Caco-2 (cell line): ENCODE measurements around the gene RSPO1. TPM values are rescaled to one million over a fixed set of nuclear protein-coding genes. Genes with fewer than 3 reads are reported as not detected.

Experiments used
- BruUV-seq: library from RNA; stranded (reverse); fragments of 400-500 nt; replicated peaks from 2 replicates; lab custom pipeline; 2021; lab: Mats Ljungman, UMichigan
- CTCF ChIA-PET: fragments of 300-600 bp; sonication (Branson Sonifier 250); formaldehyde crosslinking; loops from one replicate; lab custom pipeline; 2022; ENCODE audit warnings: antibody characterized with exemption; lab: Charles Lee
- POLR2A ChIA-PET: fragments of 300-600 bp; sonication (Branson Sonifier 250); formaldehyde crosslinking; loops from one replicate; lab custom pipeline; 2022; ENCODE audit warnings: antibody characterized with exemption; lab: Charles Lee
- DNase-seq, 2 experiments: peaks; one replicate each; pipeline versions ENCODE4 v3.0.0 to v3.0.0-alpha.2; 2020 to 2022
- H3K27me3 ChIP-seq: replicated peaks from 2 replicates; pipeline ENCODE4 v1.6.0; 2011; ENCODE audit warnings: low read length; ENCODE audit not compliant: control insufficient read depth, insufficient read depth
- H3K36me3 ChIP-seq: 2 replicates; pipeline ENCODE4 v1.5.1; 2011; ENCODE audit warnings: low read length; ENCODE audit not compliant: control insufficient read depth, insufficient read depth
- H3K4me1 ChIP-seq: fragments of 250-450 bp; sonication (Bioruptor Pico); 2 replicates; pipeline ENCODE4 v1.5.1; 2020; ENCODE audit warnings: mild to moderate bottlenecking
- H3K4me3 ChIP-seq: 2 replicates; pipeline ENCODE4 v1.5.1; 2011; ENCODE audit warnings: low read depth, mild to moderate bottlenecking, control low read depth, low read length
- H3K9me3 ChIP-seq: fragments of 250-450 bp; sonication (Bioruptor Pico); 2 replicates; pipeline ENCODE4 v1.5.1; 2020; ENCODE audit warnings: mild to moderate bottlenecking, moderate library complexity
- H3K27ac Mint-ChIP-seq: one replicate; pipeline ENCODE4 v1.8.0; 2022; ENCODE audit warnings: mixed read lengths; ENCODE audit not compliant: unreplicated experiment
- H3K27me3 Mint-ChIP-seq: one replicate; pipeline ENCODE4 v1.8.0; 2022; ENCODE audit warnings: mixed read lengths; ENCODE audit not compliant: insufficient read depth, unreplicated experiment
- H3K36me3 Mint-ChIP-seq: one replicate; pipeline ENCODE4 v1.8.0; 2022; ENCODE audit warnings: mild to moderate bottlenecking, mixed read lengths; ENCODE audit not compliant: insufficient read depth, unreplicated experiment
- H3K4me1 Mint-ChIP-seq: one replicate; pipeline ENCODE4 v1.8.0; 2022; ENCODE audit warnings: low read depth, mixed read lengths; ENCODE audit not compliant: unreplicated experiment
- H3K4me3 Mint-ChIP-seq: one replicate; pipeline ENCODE4 v1.8.0; 2022; ENCODE audit warnings: mild to moderate bottlenecking, moderate library complexity, mixed read lengths; ENCODE audit not compliant: unreplicated experiment
- H3K9me3 Mint-ChIP-seq: one replicate; pipeline ENCODE4 v1.8.0; 2022; ENCODE audit warnings: mixed read lengths; ENCODE audit not compliant: unreplicated experiment
- intact Hi-C: fragments of 100-400 bp; cut with micrococcal nuclease; formaldehyde crosslinking; loops from one replicate; pipeline ENCODE4 v1.10.0; 2022; ENCODE audit not compliant: unreplicated experiment
- total RNA-seq: library from RNA; stranded (reverse); gene quantifications from 2 replicates; pipeline ENCODE4 v1.2.3, GENCODE V29; 2022
- TF ChIP-seq, protein P1 (sequence below), 2 experiments: fragments of 200-600 bp in 1 of 2; IDR thresholded peaks; 1 replicate in 1 of 2; 2 replicates in 1 of 2; pipeline versions ENCODE4 v1.5.1 to v1.8.0; 2011 to 2022; ENCODE audit warnings: antibody characterized with exemption in 1 of 2, control low read depth in 1 of 2, inconsistent platforms in 1 of 2, low read depth in 1 of 2, low read length in 1 of 2, mild to moderate bottlenecking in 1 of 2, moderate library complexity in 1 of 2; ENCODE audit not compliant: insufficient read depth in 1 of 2, severe bottlenecking in 1 of 2, unreplicated experiment in 1 of 2

RSPO1 gene
- total RNA-seq, 1 experiment from 2014 or later: not detected

DNA sequence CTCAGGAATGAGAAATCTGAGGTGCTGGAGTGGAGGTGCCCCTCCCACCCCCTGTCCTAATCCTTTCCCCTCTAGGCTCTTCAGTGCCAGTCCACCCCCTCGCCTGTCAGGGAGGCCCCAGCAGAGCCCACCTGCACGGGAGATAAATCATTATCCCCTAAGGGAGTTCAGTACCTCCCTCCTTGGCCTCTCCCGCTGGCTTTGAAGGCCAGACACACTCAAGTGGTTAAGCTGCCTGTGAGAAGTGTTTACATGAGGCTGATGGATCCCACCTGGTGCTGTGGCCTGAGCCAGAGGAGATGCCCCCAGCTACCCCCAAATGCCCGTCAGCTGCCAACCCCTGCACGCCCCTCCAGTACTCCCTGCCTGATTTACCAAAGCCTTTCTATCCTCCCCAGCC lies 3.7 kb downstream of the RSPO1 start:
- Mint-ChIP-seq H3K27me3 (peaks cover 27% of the 10 kb centered on the region), H3K4me3 (no peak overlapping the region), H3K4me1 (no peaks in the 10 kb centered on the region), H3K36me3 (no peaks in the 10 kb centered on the region), H3K27ac (no peak overlapping the region), H3K9me3 (no peaks in the 10 kb centered on the region)
- Histone ChIP-seq H3K36me3 (no peaks in the 10 kb centered on the region), H3K9me3 (no peaks in the 10 kb centered on the region), H3K4me1 (0 out of 2 replicates have a peak, but pooled peaks cover 5% of the 10 kb centered on the region), H3K4me3 (no peak overlapping the region), H3K27me3 (peaks cover 2% of the 10 kb centered on the region; the same call in 1 of the 2 replicates)
- no peak for DNase-seq
- CTCF ChIA-PET: no interaction called here
- no TSS peak for BruUV-seq
- POLR2A ChIA-PET: no interaction called here
- intact Hi-C loops: no loop called here
- TF ChIP-seq, protein P1, sequence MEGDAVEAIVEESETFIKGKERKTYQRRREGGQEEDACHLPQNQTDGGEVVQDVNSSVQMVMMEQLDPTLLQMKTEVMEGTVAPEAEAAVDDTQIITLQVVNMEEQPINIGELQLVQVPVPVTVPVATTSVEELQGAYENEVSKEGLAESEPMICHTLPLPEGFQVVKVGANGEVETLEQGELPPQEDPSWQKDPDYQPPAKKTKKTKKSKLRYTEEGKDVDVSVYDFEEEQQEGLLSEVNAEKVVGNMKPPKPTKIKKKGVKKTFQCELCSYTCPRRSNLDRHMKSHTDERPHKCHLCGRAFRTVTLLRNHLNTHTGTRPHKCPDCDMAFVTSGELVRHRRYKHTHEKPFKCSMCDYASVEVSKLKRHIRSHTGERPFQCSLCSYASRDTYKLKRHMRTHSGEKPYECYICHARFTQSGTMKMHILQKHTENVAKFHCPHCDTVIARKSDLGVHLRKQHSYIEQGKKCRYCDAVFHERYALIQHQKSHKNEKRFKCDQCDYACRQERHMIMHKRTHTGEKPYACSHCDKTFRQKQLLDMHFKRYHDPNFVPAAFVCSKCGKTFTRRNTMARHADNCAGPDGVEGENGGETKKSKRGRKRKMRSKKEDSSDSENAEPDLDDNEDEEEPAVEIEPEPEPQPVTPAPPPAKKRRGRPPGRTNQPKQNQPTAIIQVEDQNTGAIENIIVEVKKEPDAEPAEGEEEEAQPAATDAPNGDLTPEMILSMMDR (IDR thresholded peaks at IDR 0.05; ENCODE audit: insufficient read depth in 1 of 2, low read depth in 1 of 2, low read length in 1 of 2, severe bottlenecking in 1 of 2, unreplicated experiment in 1 of 2): no peak

DNA sequence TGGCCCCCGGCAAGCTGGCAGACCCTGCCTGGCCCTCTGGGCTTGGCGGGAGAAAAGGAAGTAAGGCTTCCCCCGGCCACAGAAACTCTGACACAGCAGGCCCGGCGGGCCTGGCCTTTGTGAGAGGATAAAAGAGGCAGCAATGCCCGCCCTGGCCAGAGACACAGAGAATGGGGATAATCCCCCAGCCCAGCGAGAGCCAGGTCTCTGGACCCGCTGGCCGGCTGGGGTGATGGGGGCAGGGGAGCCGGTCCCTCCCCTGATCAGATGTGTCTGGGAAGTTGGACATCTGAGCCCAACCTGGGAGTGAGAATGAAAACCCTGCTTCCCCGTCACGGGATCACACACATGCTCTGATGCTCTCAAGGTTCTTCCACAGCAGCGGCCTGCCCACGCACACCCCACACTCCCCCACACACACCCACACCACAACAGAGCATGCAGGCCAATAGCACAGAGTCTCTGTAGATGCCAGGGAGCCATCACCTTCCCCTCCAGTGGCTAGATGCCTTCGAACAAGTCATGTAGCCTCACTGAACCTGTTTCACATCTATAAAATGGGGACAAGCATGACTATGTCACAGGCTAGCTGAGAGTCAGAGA lies 4.2 kb downstream of the RSPO1 start:
- Histone ChIP-seq H3K4me3 (no peak overlapping the region), H3K27me3 (peaks cover 2% of the 10 kb centered on the region; the same call in 1 of the 2 replicates), H3K9me3 (no peaks in the 10 kb centered on the region), H3K4me1 (0 out of 2 replicates have a peak, but pooled peaks cover 5% of the 10 kb centered on the region), H3K36me3 (no peaks in the 10 kb centered on the region)
- no peaks in the 10 kb centered on the region for H3K36me3 Mint-ChIP-seq
- no peaks in the 10 kb centered on the region for H3K9me3 Mint-ChIP-seq
- ChIA-PET POLR2A (no interaction called here), CTCF (no interaction called here)
- no peaks in the 10 kb centered on the region for H3K4me1 Mint-ChIP-seq
- H3K4me3 Mint-ChIP-seq: no peak overlapping the region
- peaks cover 24% of the 10 kb centered on the region for H3K27me3 Mint-ChIP-seq
- TF ChIP-seq, protein P1 (IDR thresholded peaks at IDR 0.05; ENCODE audit: insufficient read depth in 1 of 2, low read depth in 1 of 2, low read length in 1 of 2, severe bottlenecking in 1 of 2, unreplicated experiment in 1 of 2): no peak
- no peak for DNase-seq
- H3K27ac Mint-ChIP-seq: no peak overlapping the region
- BruUV-seq: no TSS peak
- intact Hi-C loops: no loop called here

DNA sequence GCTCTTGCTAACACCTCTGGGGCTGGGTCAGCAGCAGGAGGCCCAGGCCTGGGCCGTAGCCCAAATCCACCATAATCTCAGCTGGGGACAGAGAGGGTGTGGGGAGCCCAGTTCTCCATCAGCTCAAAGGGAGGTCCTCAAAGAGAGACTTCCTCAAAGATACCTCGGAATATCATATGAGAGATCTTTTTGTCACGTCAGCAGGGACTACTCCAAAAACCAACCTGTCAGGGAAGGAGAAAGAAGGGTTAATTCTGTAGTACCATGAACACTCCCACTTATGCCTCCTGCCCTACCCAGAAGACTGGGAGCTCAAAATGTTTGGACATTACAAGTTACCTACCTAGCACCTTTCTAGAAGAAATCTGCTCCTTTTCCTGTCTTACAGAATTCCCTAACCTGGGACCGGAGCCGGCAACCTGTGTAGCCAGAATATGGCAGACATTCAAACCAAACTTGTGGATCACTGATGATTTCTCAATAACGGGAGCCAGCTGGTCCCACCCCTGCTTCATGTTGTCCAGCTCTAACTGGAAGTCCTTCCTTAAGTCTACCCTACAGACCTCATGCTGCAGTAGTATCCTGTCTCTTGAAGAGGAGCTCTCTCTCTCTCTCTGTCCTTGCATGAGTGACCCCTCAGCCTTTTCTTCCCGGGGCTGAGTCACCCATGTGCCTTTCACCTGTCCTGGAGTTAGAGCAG lies 4.8 kb downstream of the RSPO1 start:
- H3K4me3 ChIP-seq: no peak overlapping the region
- peaks cover 2% of the 10 kb centered on the region; the same call in 1 of the 2 replicates for H3K27me3 ChIP-seq
- Mint-ChIP-seq H3K9me3 (no peaks in the 10 kb centered on the region), H3K27ac (no peak overlapping the region), H3K4me3 (no peak overlapping the region), H3K36me3 (no peaks in the 10 kb centered on the region), H3K4me1 (no peaks in the 10 kb centered on the region), H3K27me3 (peaks cover 27% of the 10 kb centered on the region)
- BruUV-seq: no TSS peak
- intact Hi-C loops: no loop called here
- POLR2A ChIA-PET: no interaction called here
- H3K4me1 ChIP-seq: 0 out of 2 replicates have a peak, but pooled peaks cover 5% of the 10 kb centered on the region
- no peak for DNase-seq
- no peaks in the 10 kb centered on the region for H3K9me3 ChIP-seq
- CTCF ChIA-PET: no interaction called here
- TF ChIP-seq, protein P1 (IDR thresholded peaks at IDR 0.05; ENCODE audit: insufficient read depth in 1 of 2, low read depth in 1 of 2, low read length in 1 of 2, severe bottlenecking in 1 of 2, unreplicated experiment in 1 of 2): no peak
- H3K36me3 ChIP-seq: no peaks in the 10 kb centered on the region
